DND-41 (cell line): Measurements from ENCODE around the gene ELOA.

Experiments
- ATAC-seq: fragments of 200-7000 bp; cut with Tn5 transposase; 3 replicates; pipeline ENCODE4 v1.9.1; 2021; ENCODE audit warnings: low read depth; ENCODE audit not compliant: insufficient read depth
- DNase-seq: peaks from one replicate; pipeline ENCODE4 v3.0.0-alpha.2; 2020
- H2AFZ ChIP-seq: 2 replicates; pipeline ENCODE4 v1.6.0; 2012; ENCODE audit warnings: low read depth, low read length
- H3K27ac ChIP-seq: 2 replicates; pipeline ENCODE4 v1.5.1; 2012; ENCODE audit warnings: low read length, inconsistent platforms
- H3K27me3 ChIP-seq: fragments of 200-600 bp; sonication (generic); 2 replicates; pipeline ENCODE4 v1.6.0; 2012; ENCODE audit warnings: low read length, mild to moderate bottlenecking, inconsistent platforms; ENCODE audit not compliant: insufficient read depth, poor library complexity
- H3K36me3 ChIP-seq: 2 replicates; pipeline ENCODE4 v1.5.1; 2012; ENCODE audit warnings: low read length, inconsistent platforms; ENCODE audit not compliant: insufficient read depth
- H3K4me1 ChIP-seq: 2 replicates; pipeline ENCODE4 v1.5.1; 2012; ENCODE audit warnings: mild to moderate bottlenecking, low read length; ENCODE audit not compliant: insufficient read depth
- H3K4me2 ChIP-seq: 2 replicates; pipeline ENCODE4 v1.6.0; 2012; ENCODE audit warnings: mild to moderate bottlenecking, moderate library complexity, low read length, inconsistent platforms; ENCODE audit not compliant: insufficient read depth
- H3K4me3 ChIP-seq, 2 experiments: fragments of 200-600 bp in 1 of 2; shearing (Covaris generic) in 1 of 2; 2 replicates each; pipeline ENCODE4 v1.5.1; 2012 to 2016; ENCODE audit warnings: inconsistent platforms in 2 of 2, low read length in 2 of 2, mild to moderate bottlenecking in 2 of 2, low read depth in 1 of 2, moderate library complexity in 1 of 2
- H3K79me2 ChIP-seq: 2 replicates; pipeline ENCODE4 v1.6.0; 2012; ENCODE audit warnings: low read length, inconsistent platforms; ENCODE audit not compliant: insufficient read depth
- H3K9ac ChIP-seq: 2 replicates; pipeline ENCODE4 v1.6.0; 2012; ENCODE audit warnings: low read depth, mild to moderate bottlenecking, inconsistent platforms, low read length, moderate library complexity
- H3K9me3 ChIP-seq: 2 replicates; pipeline ENCODE4 v1.5.1; 2012; ENCODE audit warnings: low read length, moderate library complexity, mild to moderate bottlenecking, inconsistent platforms; ENCODE audit not compliant: insufficient read depth, severe bottlenecking
- H4K20me1 ChIP-seq: 2 replicates; pipeline ENCODE4 v1.6.0; 2012; ENCODE audit warnings: low read length; ENCODE audit not compliant: insufficient read depth
- EZH2 ChIP-seq: IDR thresholded peaks from 3 replicates; pipeline ENCODE4 v1.6.1; 2012; ENCODE audit warnings: borderline replicate concordance, low read depth, mild to moderate bottlenecking, moderate library complexity, low read length, inconsistent platforms; ENCODE audit not compliant: severe bottlenecking
- TF ChIP-seq, protein P1 (sequence below): IDR thresholded peaks from 2 replicates; pipeline ENCODE4 v1.5.1; 2012; ENCODE audit warnings: borderline replicate concordance, low read length, moderate library complexity, mild to moderate bottlenecking; ENCODE audit not compliant: poor library complexity, severe bottlenecking; ENCODE audit errors: extremely low read depth

ELOA gene

DNA sequence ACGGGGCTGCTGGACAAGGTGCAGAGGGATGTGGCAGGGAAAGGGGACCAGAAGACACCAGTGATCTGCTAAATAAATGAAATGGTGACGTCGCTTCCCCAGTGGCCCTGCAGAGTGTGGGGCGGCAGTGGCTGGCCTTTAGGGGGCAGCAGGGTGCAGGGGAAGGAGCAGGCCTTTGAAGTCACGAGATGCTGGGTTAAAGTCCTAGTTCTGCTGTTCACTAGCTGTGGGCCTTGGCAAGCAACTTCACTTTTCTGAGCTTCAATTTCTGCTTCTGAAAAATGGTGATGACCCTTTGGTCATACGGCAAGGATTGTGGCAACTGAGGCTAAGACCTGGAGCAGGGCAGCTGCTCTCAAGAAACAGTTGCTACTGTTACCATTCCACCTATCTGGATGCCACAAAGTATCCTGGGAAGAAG is 66.5 kb downstream of the ELOA start:
- Histone ChIP-seq H3K27ac (no peak overlapping the region), H3K9ac (no peak overlapping the region), H3K9me3 (no peaks in the 10 kb centered on the region), H2AFZ (no peak overlapping the region), H3K4me2 (no peak overlapping the region), H3K36me3 (peaks cover 35% of the 10 kb centered on the region), H3K4me1 (no peaks in the 10 kb centered on the region), H3K79me2 (no peaks in the 10 kb centered on the region), H3K4me3 (no peak overlapping the region), H3K27me3 (no peaks in the 10 kb centered on the region), H4K20me1 (no peaks in the 10 kb centered on the region)
- peak; percentile 82 for DNase-seq
- peak; percentile 93 for ATAC-seq
- TF ChIP-seq EZH2: no peak
- TF ChIP-seq, protein P1, sequence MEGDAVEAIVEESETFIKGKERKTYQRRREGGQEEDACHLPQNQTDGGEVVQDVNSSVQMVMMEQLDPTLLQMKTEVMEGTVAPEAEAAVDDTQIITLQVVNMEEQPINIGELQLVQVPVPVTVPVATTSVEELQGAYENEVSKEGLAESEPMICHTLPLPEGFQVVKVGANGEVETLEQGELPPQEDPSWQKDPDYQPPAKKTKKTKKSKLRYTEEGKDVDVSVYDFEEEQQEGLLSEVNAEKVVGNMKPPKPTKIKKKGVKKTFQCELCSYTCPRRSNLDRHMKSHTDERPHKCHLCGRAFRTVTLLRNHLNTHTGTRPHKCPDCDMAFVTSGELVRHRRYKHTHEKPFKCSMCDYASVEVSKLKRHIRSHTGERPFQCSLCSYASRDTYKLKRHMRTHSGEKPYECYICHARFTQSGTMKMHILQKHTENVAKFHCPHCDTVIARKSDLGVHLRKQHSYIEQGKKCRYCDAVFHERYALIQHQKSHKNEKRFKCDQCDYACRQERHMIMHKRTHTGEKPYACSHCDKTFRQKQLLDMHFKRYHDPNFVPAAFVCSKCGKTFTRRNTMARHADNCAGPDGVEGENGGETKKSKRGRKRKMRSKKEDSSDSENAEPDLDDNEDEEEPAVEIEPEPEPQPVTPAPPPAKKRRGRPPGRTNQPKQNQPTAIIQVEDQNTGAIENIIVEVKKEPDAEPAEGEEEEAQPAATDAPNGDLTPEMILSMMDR: peak; percentile 96

- H3K4me1 ChIP-seq: no peaks in the 10 kb centered on the region
- peak overlapping the region; percentile 19; the same call in 1 of the 2 replicates for H2AFZ ChIP-seq
- H3K9me3 ChIP-seq: no peaks in the 10 kb centered on the region
- peak; percentile 74 for ATAC-seq
- no peak overlapping the region for H3K27ac ChIP-seq
- H3K36me3 ChIP-seq: peaks cover 35% of the 10 kb centered on the region
- H3K4me2 ChIP-seq: no peak overlapping the region
- no peaks in the 10 kb centered on the region for H3K27me3 ChIP-seq
- peak; percentile 68 for DNase-seq
- no peaks in the 10 kb centered on the region for H3K79me2 ChIP-seq
- no peaks in the 10 kb centered on the region for H4K20me1 ChIP-seq
- TF ChIP-seq EZH2: no peak
- TF ChIP-seq, protein P1: peak; percentile 81
- no peak overlapping the region for H3K9ac ChIP-seq
- H3K4me3 ChIP-seq: no peak overlapping the region
Measured at GRCh38 chr1:23810818-23811540, 67.7 kb downstream of the ELOA start.
